Vagina (tissue), 2 donors: ENCODE data around the gene ARHGAP4.

Source experiments
- POLR2A ChIP-seq, 2 donors: fragments of 450-650 bp; IDR thresholded peaks; one replicate each; pipeline ENCODE4 v1.6.1; 2017; ENCODE audit warnings: antibody characterized with exemption in 2 of 2, mild to moderate bottlenecking in 2 of 2, moderate library complexity in 2 of 2
- POLR2AphosphoS5 ChIP-seq, 2 donors: sonication (generic); formaldehyde crosslinking; IDR thresholded peaks; one replicate each; pipeline ENCODE4 v1.9.0; 2017; ENCODE audit warnings: antibody characterized with exemption in 2 of 2, mild to moderate bottlenecking in 2 of 2, low read depth in 1 of 2; ENCODE audit not compliant: insufficient read depth in 1 of 2
- TF ChIP-seq, protein P1 (sequence below), 3 experiments: fragments of 450-650 bp in 2 of 3; fragments of 200-600 bp in 1 of 3; sonication (generic) in 1 of 3; IDR thresholded peaks; one replicate each; pipeline ENCODE4 v1.5.1; 2017 to 2019; ENCODE audit warnings: antibody characterized with exemption in 3 of 3, mild to moderate bottlenecking in 2 of 3, moderate library complexity in 2 of 3

DNA sequence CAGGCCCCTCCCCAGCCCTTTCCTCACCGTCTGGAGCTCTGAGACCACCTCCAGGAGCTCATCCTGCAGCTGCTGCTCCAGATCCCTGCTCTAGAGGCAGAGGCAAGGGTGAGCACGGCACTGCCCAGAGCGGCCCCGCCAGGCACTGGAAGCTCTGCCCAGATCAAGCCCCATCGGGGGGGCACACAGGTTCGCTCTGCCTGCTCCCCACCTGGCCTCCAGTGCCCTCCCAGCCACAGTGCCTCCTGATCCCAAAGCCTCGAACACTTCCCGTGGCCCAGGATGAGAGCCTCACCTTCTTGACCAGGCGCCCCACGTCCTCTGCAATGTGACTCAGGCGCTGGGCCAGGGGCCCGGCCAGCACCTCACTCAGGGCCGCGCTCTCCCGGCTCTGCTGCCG lies 5.0 kb downstream of the ARHGAP4 start:
- TF ChIP-seq, protein P1, sequence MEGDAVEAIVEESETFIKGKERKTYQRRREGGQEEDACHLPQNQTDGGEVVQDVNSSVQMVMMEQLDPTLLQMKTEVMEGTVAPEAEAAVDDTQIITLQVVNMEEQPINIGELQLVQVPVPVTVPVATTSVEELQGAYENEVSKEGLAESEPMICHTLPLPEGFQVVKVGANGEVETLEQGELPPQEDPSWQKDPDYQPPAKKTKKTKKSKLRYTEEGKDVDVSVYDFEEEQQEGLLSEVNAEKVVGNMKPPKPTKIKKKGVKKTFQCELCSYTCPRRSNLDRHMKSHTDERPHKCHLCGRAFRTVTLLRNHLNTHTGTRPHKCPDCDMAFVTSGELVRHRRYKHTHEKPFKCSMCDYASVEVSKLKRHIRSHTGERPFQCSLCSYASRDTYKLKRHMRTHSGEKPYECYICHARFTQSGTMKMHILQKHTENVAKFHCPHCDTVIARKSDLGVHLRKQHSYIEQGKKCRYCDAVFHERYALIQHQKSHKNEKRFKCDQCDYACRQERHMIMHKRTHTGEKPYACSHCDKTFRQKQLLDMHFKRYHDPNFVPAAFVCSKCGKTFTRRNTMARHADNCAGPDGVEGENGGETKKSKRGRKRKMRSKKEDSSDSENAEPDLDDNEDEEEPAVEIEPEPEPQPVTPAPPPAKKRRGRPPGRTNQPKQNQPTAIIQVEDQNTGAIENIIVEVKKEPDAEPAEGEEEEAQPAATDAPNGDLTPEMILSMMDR (IDR thresholded peaks at IDR 0.05): no peak
- no peak for TF ChIP-seq POLR2A (IDR thresholded peaks at IDR 0.05)
- no peak for TF ChIP-seq POLR2AphosphoS5 (IDR thresholded peaks at IDR 0.05; ENCODE audit: insufficient read depth in 1 of 2, low read depth in 1 of 2)
